Thyroid gland (tissue), 4 donors: ENCODE measurements around the gene PHIP. TPM values are rescaled to one million over a fixed set of nuclear protein-coding genes. Genes with fewer than 3 reads are reported as not detected.

ENCODE experiments used
- DNase-seq, 2 donors: peaks; one replicate each; pipeline ENCODE4 v3.0.0-alpha.2; 2019
- H3K27ac ChIP-seq, 3 donors: fragments of 200-600 bp; sonication (generic); 1 replicate in 2 of 3; 2 replicates in 1 of 3; pipeline ENCODE4 v1.5.1; 2016 to 2019; ENCODE audit warnings: mild to moderate bottlenecking in 1 of 3, moderate library complexity in 1 of 3
- H3K27me3 ChIP-seq: fragments of 200-600 bp; sonication (generic); one replicate; pipeline ENCODE4 v1.5.1; 2019
- H3K36me3 ChIP-seq, 2 donors: fragments of 200-600 bp; sonication (generic); one replicate each; pipeline ENCODE4 v1.5.1; 2016 to 2019
- H3K4me1 ChIP-seq, 2 donors: fragments of 200-600 bp; sonication (generic); one replicate each; pipeline ENCODE4 v1.5.1; 2017 to 2019
- H3K4me3 ChIP-seq, 3 donors: fragments of 200-600 bp; sonication (generic); replicated peaks in 1 of 3; 1 replicate in 2 of 3; 2 replicates in 1 of 3; pipeline ENCODE4 v1.5.1; 2016; ENCODE audit warnings: mild to moderate bottlenecking in 1 of 3
- H3K9me3 ChIP-seq: fragments of 200-600 bp; sonication (generic); one replicate; pipeline ENCODE4 v1.5.1; 2017
- CTCF ChIP-seq, 6 experiments: fragments of 200-600 bp in 3 of 6; fragments of 450-650 bp in 3 of 6; sonication (generic) in 3 of 6; IDR thresholded peaks; one replicate each; pipeline ENCODE4 v1.5.1; 2016 to 2019; ENCODE audit warnings: antibody characterized with exemption in 6 of 6, mild to moderate bottlenecking in 2 of 6, inconsistent platforms in 1 of 6, moderate library complexity in 1 of 6
- POLR2A ChIP-seq, 2 donors: fragments of 450-650 bp; IDR thresholded peaks; one replicate each; pipeline ENCODE4 v1.6.1; 2017; ENCODE audit warnings: antibody characterized with exemption in 2 of 2, mild to moderate bottlenecking in 2 of 2, moderate library complexity in 1 of 2
- WGBS, 2 donors: methylation state at CpG; one replicate each; pipeline ENCODE4 v1.1.5; 2017; 5-methylcytosine and 5-hydroxymethylcytosine counted together
- intact Hi-C: fragments of 100-400 bp; cut with DNase I; formaldehyde crosslinking; loops from one replicate; pipeline ENCODE4 v1.15.1; 2023
- total RNA-seq, 4 donors: library from RNA; depleted of rRNA; stranded (reverse); fragments of >200 nt; gene quantifications; one replicate each; pipeline ENCODE4 v1.2.3, GENCODE V29; 2016

Gene PHIP
- total RNA-seq, 4 donors from 2014 or later, result 28.0 to 45.9 (median 35.4) TPM

DNA sequence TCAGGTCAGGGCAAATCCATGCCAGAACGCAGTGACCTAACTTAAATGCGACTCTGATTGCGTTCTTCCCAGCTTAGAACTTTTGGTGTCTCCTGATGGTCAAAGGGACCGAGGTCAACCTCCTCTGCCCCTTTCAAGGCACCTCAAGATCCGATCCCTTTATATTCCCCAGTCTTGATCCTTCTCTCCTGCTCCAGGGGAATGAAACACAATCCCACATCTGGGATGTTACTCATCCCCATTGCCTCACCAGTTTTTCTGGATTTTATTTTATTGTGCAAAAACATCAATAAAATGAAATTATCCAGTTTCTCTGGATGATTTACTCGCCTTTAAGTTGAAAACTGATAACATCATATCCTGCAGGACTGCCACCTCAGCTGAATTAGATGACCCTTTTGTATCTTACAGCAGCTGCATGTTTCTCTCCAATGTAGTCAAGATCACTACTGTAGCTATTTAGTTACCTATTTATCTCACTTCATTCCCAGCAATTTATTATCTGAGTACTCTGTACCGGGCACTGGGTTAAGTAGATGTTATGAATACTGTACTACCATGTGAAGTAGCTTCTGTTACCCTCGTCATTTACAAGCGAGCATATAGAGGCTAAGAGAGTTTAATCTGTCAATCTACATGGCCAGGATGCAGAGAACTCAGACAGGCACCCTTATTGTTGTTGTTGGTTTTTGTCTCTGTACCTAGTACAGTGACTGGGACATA lies 166.7 kb downstream of the PHIP start:
- TF ChIP-seq CTCF (IDR thresholded peaks at IDR 0.05) (no peak), POLR2A (IDR thresholded peaks at IDR 0.05) (no peak)
- no peaks in the 10 kb centered on the region for H3K36me3 ChIP-seq
- no peak overlapping the region for H3K4me3 ChIP-seq
- no peaks in the 10 kb centered on the region for H3K9me3 ChIP-seq
- H3K27me3 ChIP-seq, result no peaks in the 10 kb centered on the region
- no peak overlapping the region for H3K27ac ChIP-seq
- DNase-seq, result no peak
- 71 to 74% methylated on average over 9 of the region's 9 CpGs for WGBS, 2 donors
- no peaks in the 10 kb centered on the region for H3K4me1 ChIP-seq
- intact Hi-C loops, result no loop called here

GRCh38 chr6:78910591-78911171 lies 167.4 kb downstream of the PHIP start:
- H3K4me3 ChIP-seq, result peak overlapping the region in 1 of 3 donors; percentile 10
- intact Hi-C loops, result no loop called here
- H3K27ac ChIP-seq, result no peak overlapping the region
- 6 to 8% methylated on average over 30 to 48 of the region's 49 CpGs for WGBS, 2 donors
- peak in 1 of 2 donors; percentile 5 for DNase-seq
- no peaks in the 10 kb centered on the region for H3K36me3 ChIP-seq
- no peaks in the 10 kb centered on the region for H3K4me1 ChIP-seq
- H3K27me3 ChIP-seq, result no peaks in the 10 kb centered on the region
- no peak for TF ChIP-seq POLR2A (IDR thresholded peaks at IDR 0.05)
- TF ChIP-seq CTCF (IDR thresholded peaks at IDR 0.05), result no peak
- no peaks in the 10 kb centered on the region for H3K9me3 ChIP-seq

DNA sequence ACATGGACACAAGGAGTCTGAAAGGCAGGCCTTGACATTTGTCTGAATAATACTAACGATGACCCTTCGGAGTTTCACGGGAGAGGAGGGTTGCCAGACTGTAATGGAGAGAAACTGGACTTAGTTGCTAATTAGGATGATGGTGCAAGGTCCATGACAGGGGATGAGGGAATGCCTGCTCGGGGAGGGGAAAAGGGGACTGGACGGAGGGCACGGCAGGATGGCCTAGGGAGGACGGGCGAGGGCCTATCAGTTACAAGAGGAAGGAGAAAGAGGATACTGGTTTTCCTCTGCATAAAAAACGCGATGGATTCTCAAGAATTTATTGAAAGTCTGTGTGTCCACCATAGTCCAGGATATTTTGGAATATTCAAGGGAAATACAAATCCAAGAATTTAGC lies 168.0 kb downstream of the PHIP start:
- H3K27ac ChIP-seq, result no peak overlapping the region
- intact Hi-C loops, result no loop called here
- no peaks in the 10 kb centered on the region for H3K36me3 ChIP-seq
- H3K4me3 ChIP-seq, result peak overlapping the region in 1 of 3 donors; percentile 10
- no peaks in the 10 kb centered on the region for H3K9me3 ChIP-seq
- WGBS, 2 donors, result 86 to 90% methylated on average over 10 of the region's 10 CpGs
- H3K27me3 ChIP-seq, result no peaks in the 10 kb centered on the region
- no peaks in the 10 kb centered on the region for H3K4me1 ChIP-seq
- TF ChIP-seq POLR2A (IDR thresholded peaks at IDR 0.05), result no peak
- no peak for TF ChIP-seq CTCF (IDR thresholded peaks at IDR 0.05)
- DNase-seq, result no peak

GRCh38 chr6:78909391-78909790 lies 168.7 kb downstream of the PHIP start:
- no peaks in the 10 kb centered on the region for H3K27me3 ChIP-seq
- DNase-seq, result no peak
- no peaks in the 10 kb centered on the region for H3K9me3 ChIP-seq
- no peaks in the 10 kb centered on the region for H3K4me1 ChIP-seq
- WGBS, 2 donors, result 76 to 77% methylated on average over 3 of the region's 3 CpGs
- intact Hi-C loops, result no loop called here
- H3K36me3 ChIP-seq, result no peaks in the 10 kb centered on the region
- H3K27ac ChIP-seq, result no peak overlapping the region
- TF ChIP-seq POLR2A (IDR thresholded peaks at IDR 0.05), result no peak
- no peak for TF ChIP-seq CTCF (IDR thresholded peaks at IDR 0.05)
- no peak overlapping the region for H3K4me3 ChIP-seq

- H3K27me3 ChIP-seq, result no peaks in the 10 kb centered on the region
- WGBS, 2 donors, result 93 to 95% methylated on average over 2 of the region's 2 CpGs
- no peak for TF ChIP-seq POLR2A (IDR thresholded peaks at IDR 0.05)
- no peak for TF ChIP-seq CTCF (IDR thresholded peaks at IDR 0.05)
- H3K27ac ChIP-seq, result no peak overlapping the region
- no peaks in the 10 kb centered on the region for H3K9me3 ChIP-seq
- intact Hi-C loops, result no loop called here
- H3K36me3 ChIP-seq, result no peaks in the 10 kb centered on the region
- H3K4me1 ChIP-seq, result no peaks in the 10 kb centered on the region
- H3K4me3 ChIP-seq, result no peak overlapping the region
- DNase-seq, result no peak
Observed at GRCh38 chr6:78908621-78909020, 169.4 kb downstream of the PHIP start.
